WI38 (cell line): ENCODE results near the gene RTL1.

Experiments
- H3K4me3 ChIP-seq: 2 replicates; pipeline ENCODE4 v1.5.1; 2011; ENCODE audit warnings: low read depth, mild to moderate bottlenecking, control low read depth, low read length
- CTCF ChIP-seq: IDR thresholded peaks from 2 replicates; pipeline ENCODE4 v1.5.1; 2012; ENCODE audit warnings: low read depth, mild to moderate bottlenecking, control low read depth, low read length

Gene RTL1

GRCh38 chr14:100902295-100903133 is 1.0 kb downstream of the RTL1 start:
- H3K4me3 ChIP-seq: no peak overlapping the region
- TF ChIP-seq CTCF: no peak

- no peak overlapping the region for H3K4me3 ChIP-seq
- TF ChIP-seq CTCF: no peak
Measured at GRCh38 chr14:100901391-100902183, 1.9 kb downstream of the RTL1 start.

GRCh38 chr14:100900837-100901390 is 2.6 kb downstream of the RTL1 start:
- TF ChIP-seq CTCF: no peak
- no peak overlapping the region for H3K4me3 ChIP-seq

- no peak for TF ChIP-seq CTCF
- H3K4me3 ChIP-seq: no peak overlapping the region
Measured at GRCh38 chr14:100899884-100900771, 3.4 kb downstream of the RTL1 start.

GRCh38 chr14:100898935-100899883 is 4.3 kb downstream of the RTL1 start:
- H3K4me3 ChIP-seq: no peak overlapping the region
- TF ChIP-seq CTCF: no peak

GRCh38 chr14:100898465-100898864 is 5.1 kb downstream of the RTL1 start:
- no peak overlapping the region for H3K4me3 ChIP-seq
- TF ChIP-seq CTCF: no peak
